MM.1S (cell line): ENCODE measurements around the gene EPHB1.

Experiments
- DNase-seq: peaks from one replicate; pipeline ENCODE4 v3.0.0-alpha.2; 2015
- H2AFZ ChIP-seq: fragments of 300-600 bp; sonication (generic); 2 replicates; pipeline ENCODE4 v1.6.0; 2016; ENCODE audit warnings: antibody characterized with exemption, low read length
- H3F3A ChIP-seq: fragments of 300-600 bp; sonication (generic); 2 replicates; pipeline ENCODE4 v1.6.1; 2016; ENCODE audit warnings: mild to moderate bottlenecking, antibody characterized with exemption, low read length, moderate library complexity, mixed read lengths; ENCODE audit not compliant: insufficient read depth
- H3K27ac ChIP-seq: fragments of 300-600 bp; sonication (generic); 2 replicates; pipeline ENCODE4 v1.5.1; 2016; ENCODE audit warnings: mild to moderate bottlenecking, low read length
- H3K27me3 ChIP-seq: fragments of 300-600 bp; sonication (generic); replicated peaks from 2 replicates; pipeline ENCODE4 v1.6.0; 2016; ENCODE audit warnings: low read length; ENCODE audit not compliant: insufficient read depth
- H3K36me3 ChIP-seq: fragments of 300-600 bp; sonication (generic); replicated peaks from 2 replicates; pipeline ENCODE4 v1.6.1; 2016; ENCODE audit warnings: mild to moderate bottlenecking, low read length, mixed read lengths; ENCODE audit not compliant: insufficient read depth
- H3K4me1 ChIP-seq: fragments of 300-600 bp; sonication (generic); 2 replicates; pipeline ENCODE4 v1.6.1; 2016; ENCODE audit warnings: low read length, mixed read lengths
- H3K4me2 ChIP-seq: fragments of 300-600 bp; sonication (generic); 2 replicates; pipeline ENCODE4 v1.6.0; 2016; ENCODE audit warnings: low read depth, low read length
- H3K4me3 ChIP-seq: fragments of 300-600 bp; sonication (generic); 2 replicates; pipeline ENCODE4 v1.5.1; 2016; ENCODE audit warnings: low read length, mixed read lengths
- H3K79me2 ChIP-seq: fragments of 300-600 bp; sonication (generic); 2 replicates; pipeline ENCODE4 v1.6.1; 2016; ENCODE audit warnings: mixed run types, low read length, mixed read lengths
- H3K9ac ChIP-seq: fragments of 300-600 bp; sonication (generic); 2 replicates; pipeline ENCODE4 v1.6.1; 2016; ENCODE audit warnings: low read length, mixed read lengths
- H3K9me2 ChIP-seq: fragments of 300-600 bp; sonication (generic); replicated peaks from 2 replicates; pipeline ENCODE4 v1.6.1; 2016; ENCODE audit warnings: mild to moderate bottlenecking, low read length, mixed read lengths; ENCODE audit not compliant: insufficient read depth
- H3K9me3 ChIP-seq: fragments of 300-600 bp; sonication (generic); replicated peaks from 2 replicates; pipeline ENCODE4 v1.6.1; 2016; ENCODE audit warnings: mild to moderate bottlenecking, low read length, mixed read lengths; ENCODE audit not compliant: insufficient read depth
- H4K20me1 ChIP-seq: fragments of 300-600 bp; sonication (generic); 2 replicates; pipeline ENCODE4 v1.6.1; 2016; ENCODE audit warnings: mild to moderate bottlenecking, low read length, moderate library complexity, mixed read lengths; ENCODE audit not compliant: insufficient read depth
- EZH2 ChIP-seq: fragments of 300-600 bp; sonication (generic); optimal IDR thresholded peaks from 2 replicates; pipeline ENCODE3; 2017; ENCODE audit warnings: low read depth, mild to moderate bottlenecking, antibody characterized with exemption, low read length, mixed read lengths
- EZH2phosphoT487 ChIP-seq: fragments of 300-600 bp; sonication (generic); IDR thresholded peaks from 2 replicates; pipeline ENCODE4 v1.6.1; 2018; ENCODE audit warnings: antibody characterized with exemption, low read length
- TF ChIP-seq, protein P1 (sequence below): fragments of 300-600 bp; sonication (generic); IDR thresholded peaks from 2 replicates; pipeline ENCODE4 v1.5.1; 2016; ENCODE audit warnings: antibody characterized with exemption, low read length, mixed read lengths

EPHB1 gene

DNA sequence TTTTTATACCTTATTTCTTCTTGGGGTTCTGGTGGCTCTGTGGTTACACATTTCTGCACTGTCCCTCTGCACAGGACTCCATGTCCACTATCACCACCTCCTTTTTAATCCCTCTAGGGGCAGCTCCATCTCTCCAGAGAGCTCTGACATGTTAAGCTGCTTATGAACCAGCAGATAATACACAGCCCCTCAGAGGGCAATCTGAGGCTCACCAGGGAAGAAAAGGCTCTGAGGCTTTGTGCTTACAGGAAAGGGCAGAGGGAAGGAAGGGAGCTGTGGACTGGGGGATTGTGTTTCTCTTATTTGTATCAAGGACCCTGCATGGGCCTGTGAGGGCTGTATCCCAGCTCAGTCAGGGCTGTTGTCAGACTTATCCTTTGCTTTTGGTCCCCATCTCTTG is 164.5 kb downstream of the EPHB1 start:
- H3F3A ChIP-seq = no peaks in the 10 kb centered on the region
- no peak overlapping the region for H3K9ac ChIP-seq
- no peak overlapping the region for H3K27ac ChIP-seq
- TF ChIP-seq EZH2 (no peak), EZH2phosphoT487 (no peak)
- TF ChIP-seq, protein P1, sequence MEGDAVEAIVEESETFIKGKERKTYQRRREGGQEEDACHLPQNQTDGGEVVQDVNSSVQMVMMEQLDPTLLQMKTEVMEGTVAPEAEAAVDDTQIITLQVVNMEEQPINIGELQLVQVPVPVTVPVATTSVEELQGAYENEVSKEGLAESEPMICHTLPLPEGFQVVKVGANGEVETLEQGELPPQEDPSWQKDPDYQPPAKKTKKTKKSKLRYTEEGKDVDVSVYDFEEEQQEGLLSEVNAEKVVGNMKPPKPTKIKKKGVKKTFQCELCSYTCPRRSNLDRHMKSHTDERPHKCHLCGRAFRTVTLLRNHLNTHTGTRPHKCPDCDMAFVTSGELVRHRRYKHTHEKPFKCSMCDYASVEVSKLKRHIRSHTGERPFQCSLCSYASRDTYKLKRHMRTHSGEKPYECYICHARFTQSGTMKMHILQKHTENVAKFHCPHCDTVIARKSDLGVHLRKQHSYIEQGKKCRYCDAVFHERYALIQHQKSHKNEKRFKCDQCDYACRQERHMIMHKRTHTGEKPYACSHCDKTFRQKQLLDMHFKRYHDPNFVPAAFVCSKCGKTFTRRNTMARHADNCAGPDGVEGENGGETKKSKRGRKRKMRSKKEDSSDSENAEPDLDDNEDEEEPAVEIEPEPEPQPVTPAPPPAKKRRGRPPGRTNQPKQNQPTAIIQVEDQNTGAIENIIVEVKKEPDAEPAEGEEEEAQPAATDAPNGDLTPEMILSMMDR = no peak
- H4K20me1 ChIP-seq = no peaks in the 10 kb centered on the region
- H3K4me2 ChIP-seq = no peak overlapping the region
- H3K4me3 ChIP-seq = no peak overlapping the region
- no peaks in the 10 kb centered on the region for H3K36me3 ChIP-seq
- H3K9me2 ChIP-seq = no peaks in the 10 kb centered on the region
- no peaks in the 10 kb centered on the region for H3K9me3 ChIP-seq
- DNase-seq = no peak
- no peaks in the 10 kb centered on the region for H3K4me1 ChIP-seq
- no peak overlapping the region for H2AFZ ChIP-seq
- H3K79me2 ChIP-seq = no peaks in the 10 kb centered on the region
- no peaks in the 10 kb centered on the region for H3K27me3 ChIP-seq

DNA sequence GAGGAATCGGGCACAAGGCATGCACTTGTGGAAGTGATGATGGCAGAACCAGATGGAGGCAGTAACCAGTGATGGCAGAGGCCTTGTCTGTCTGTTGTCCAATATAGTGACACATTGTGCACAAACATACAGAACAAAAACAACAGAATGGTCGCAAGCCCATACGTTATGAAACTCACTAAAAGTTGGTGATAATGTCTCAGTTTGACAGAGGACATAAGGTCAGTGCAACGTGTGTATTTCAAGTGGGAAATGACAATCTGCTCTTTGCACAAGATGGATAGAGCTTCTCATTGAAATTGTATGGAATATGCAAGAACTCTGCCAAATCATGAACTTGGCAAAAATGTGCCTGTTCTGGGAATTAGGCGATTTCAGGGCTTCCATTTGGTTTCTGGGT is 169.2 kb downstream of the EPHB1 start:
- Histone ChIP-seq H3F3A (no peaks in the 10 kb centered on the region), H3K9me2 (no peaks in the 10 kb centered on the region), H4K20me1 (no peaks in the 10 kb centered on the region), H3K4me3 (no peak overlapping the region), H3K4me1 (no peaks in the 10 kb centered on the region), H3K9me3 (no peaks in the 10 kb centered on the region), H3K27me3 (no peaks in the 10 kb centered on the region), H2AFZ (no peak overlapping the region), H3K36me3 (no peaks in the 10 kb centered on the region), H3K4me2 (no peak overlapping the region), H3K27ac (no peak overlapping the region), H3K9ac (no peak overlapping the region), H3K79me2 (no peaks in the 10 kb centered on the region)
- TF ChIP-seq EZH2phosphoT487 (no peak), EZH2 (no peak)
- DNase-seq = no peak

DNA sequence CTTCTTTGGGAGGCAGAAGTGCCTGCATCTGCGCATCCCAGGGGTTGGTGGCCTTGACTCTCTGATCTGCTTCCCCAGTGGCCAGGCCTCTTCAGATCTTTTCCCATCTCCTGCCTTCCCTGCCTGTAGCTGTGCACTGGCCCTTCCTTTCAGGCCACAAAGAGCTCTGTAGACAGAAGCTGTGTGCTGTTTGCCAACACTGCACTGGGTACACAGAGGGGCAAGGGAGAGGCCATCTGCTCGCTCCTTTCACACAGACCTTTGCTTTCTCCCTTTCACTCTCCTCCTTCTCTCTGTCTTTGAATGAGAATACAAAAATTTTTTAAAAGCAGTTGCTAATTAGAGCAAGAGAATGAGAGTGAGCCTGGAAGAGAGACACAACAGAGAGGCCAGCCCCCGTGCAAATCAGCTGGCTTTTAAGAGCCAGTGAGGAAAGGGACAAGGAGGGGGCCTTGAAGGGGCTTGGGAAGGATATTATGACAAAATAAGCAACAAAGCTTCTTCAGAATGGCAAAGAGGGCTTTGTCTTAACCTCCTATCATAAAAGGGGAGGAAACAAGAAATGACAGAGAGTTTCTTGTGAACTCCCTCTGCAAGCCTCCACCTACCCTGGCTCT is 170.9 kb downstream of the EPHB1 start:
- no peak overlapping the region for H3K4me2 ChIP-seq
- no peaks in the 10 kb centered on the region for H4K20me1 ChIP-seq
- no peaks in the 10 kb centered on the region for H3K79me2 ChIP-seq
- H3K9me2 ChIP-seq = no peaks in the 10 kb centered on the region
- H3K27me3 ChIP-seq = no peaks in the 10 kb centered on the region
- no peak for DNase-seq
- no peaks in the 10 kb centered on the region for H3F3A ChIP-seq
- no peak overlapping the region for H2AFZ ChIP-seq
- H3K9ac ChIP-seq = no peak overlapping the region
- no peaks in the 10 kb centered on the region for H3K36me3 ChIP-seq
- no peak overlapping the region for H3K27ac ChIP-seq
- H3K4me3 ChIP-seq = no peak overlapping the region
- TF ChIP-seq EZH2 (no peak), EZH2phosphoT487 (no peak)
- TF ChIP-seq, protein P1 = no peak
- H3K4me1 ChIP-seq = no peaks in the 10 kb centered on the region
- no peaks in the 10 kb centered on the region for H3K9me3 ChIP-seq

DNA sequence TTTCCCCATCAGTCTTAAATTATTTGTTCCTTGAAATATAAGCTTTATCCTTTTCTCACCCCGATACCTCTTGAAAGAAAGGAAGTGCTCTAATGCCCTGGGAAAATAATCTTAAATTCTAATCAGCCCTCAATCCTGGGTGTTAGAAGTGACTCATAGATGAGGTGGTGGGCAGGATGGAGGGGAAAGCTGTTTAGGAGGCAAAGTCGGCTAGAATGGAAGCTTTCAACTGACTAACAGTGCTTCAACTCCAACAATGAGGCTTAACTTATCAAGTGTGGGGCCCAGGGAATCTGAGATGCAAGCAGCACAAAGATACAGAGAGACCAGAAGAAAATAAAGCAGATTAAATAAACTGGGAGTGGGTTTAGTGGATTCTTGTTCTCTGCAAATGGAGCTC is 175.8 kb downstream of the EPHB1 start:
- no peaks in the 10 kb centered on the region for H3K4me1 ChIP-seq
- no peaks in the 10 kb centered on the region for H3K9me3 ChIP-seq
- no peak overlapping the region for H3K9ac ChIP-seq
- H2AFZ ChIP-seq = no peak overlapping the region
- no peak overlapping the region for H3K4me2 ChIP-seq
- TF ChIP-seq EZH2phosphoT487 = no peak
- TF ChIP-seq EZH2 = no peak
- TF ChIP-seq, protein P1 = no peak
- no peak overlapping the region for H3K4me3 ChIP-seq
- no peaks in the 10 kb centered on the region for H3K36me3 ChIP-seq
- H3K9me2 ChIP-seq = no peaks in the 10 kb centered on the region
- H4K20me1 ChIP-seq = no peaks in the 10 kb centered on the region
- no peak for DNase-seq
- no peaks in the 10 kb centered on the region for H3F3A ChIP-seq
- no peaks in the 10 kb centered on the region for H3K79me2 ChIP-seq
- H3K27me3 ChIP-seq = no peaks in the 10 kb centered on the region
- H3K27ac ChIP-seq = no peak overlapping the region
